ENCODE data around the gene OSER1. TPM values are rescaled to one million over a fixed set of nuclear protein-coding genes. Genes with fewer than 3 reads are reported as not detected.
"Not testable (repeated sequence)": the region's sequence is repeated elsewhere in the genome, so short reads cannot be mapped to it uniquely, and the experiment has no call there.

Gene OSER1
- total RNA-seq, 1 donor from 2014 or later: 28.2 TPM

GRCh38 chr20:44195605-44196004 lies 15.0 kb downstream of the OSER1 start:
- no peak for TF ChIP-seq CTCF (IDR thresholded peaks at IDR 0.05; ENCODE audit: unreplicated experiment)
- no peaks in the 10 kb centered on the region for H3K4me1 Mint-ChIP-seq (ENCODE audit: unreplicated experiment)
- H3K4me3 Mint-ChIP-seq (ENCODE audit: unreplicated experiment): no peak overlapping the region
- peaks cover 2% of the 10 kb centered on the region for H3K27me3 Mint-ChIP-seq (ENCODE audit: unreplicated experiment)
- H3K36me3 Mint-ChIP-seq (ENCODE audit: low read depth, unreplicated experiment): peaks cover 20% of the 10 kb centered on the region
- DNase-seq (ENCODE audit: low spot score): no peak
- H3K9me3 Mint-ChIP-seq (ENCODE audit: unreplicated experiment): no peaks in the 10 kb centered on the region
- no peak overlapping the region for H3K27ac Mint-ChIP-seq (ENCODE audit: unreplicated experiment)

- H3K27ac Mint-ChIP-seq (ENCODE audit: unreplicated experiment): no peak overlapping the region
- H3K4me1 Mint-ChIP-seq (ENCODE audit: unreplicated experiment): no peaks in the 10 kb centered on the region
- no peak for TF ChIP-seq CTCF (IDR thresholded peaks at IDR 0.05; ENCODE audit: unreplicated experiment)
- peaks cover 11% of the 10 kb centered on the region for H3K36me3 Mint-ChIP-seq (ENCODE audit: low read depth, unreplicated experiment)
- peaks cover 2% of the 10 kb centered on the region for H3K27me3 Mint-ChIP-seq (ENCODE audit: unreplicated experiment)
- no peak overlapping the region for H3K4me3 Mint-ChIP-seq (ENCODE audit: unreplicated experiment)
- DNase-seq (ENCODE audit: low spot score): no peak
- no peaks in the 10 kb centered on the region for H3K9me3 Mint-ChIP-seq (ENCODE audit: unreplicated experiment)
Measured at GRCh38 chr20:44193801-44194200, 16.8 kb downstream of the OSER1 start.

- H3K9me3 Mint-ChIP-seq (ENCODE audit: unreplicated experiment); DNase-seq (ENCODE audit: low spot score); H3K36me3 Mint-ChIP-seq (ENCODE audit: low read depth, unreplicated experiment); H3K27me3 Mint-ChIP-seq (ENCODE audit: unreplicated experiment); H3K4me1 Mint-ChIP-seq (ENCODE audit: unreplicated experiment); H3K4me3 Mint-ChIP-seq (ENCODE audit: unreplicated experiment): not testable (repeated sequence)
- peak overlapping the region; percentile 25 for H3K27ac Mint-ChIP-seq (ENCODE audit: unreplicated experiment)
Measured at GRCh38 chr20:44191640-44192039, 18.9 kb downstream of the OSER1 start.

- H3K9me3 Mint-ChIP-seq (ENCODE audit: unreplicated experiment); H3K27ac Mint-ChIP-seq (ENCODE audit: unreplicated experiment); H3K4me1 Mint-ChIP-seq (ENCODE audit: unreplicated experiment); H3K4me3 Mint-ChIP-seq (ENCODE audit: unreplicated experiment); H3K27me3 Mint-ChIP-seq (ENCODE audit: unreplicated experiment); H3K36me3 Mint-ChIP-seq (ENCODE audit: low read depth, unreplicated experiment): not testable (repeated sequence)
- peak; percentile 81 for TF ChIP-seq CTCF (IDR thresholded peaks at IDR 0.05; ENCODE audit: unreplicated experiment)
- peak; percentile 67 for DNase-seq (ENCODE audit: low spot score)
Measured at GRCh38 chr20:44190197-44190852, 20.2 kb downstream of the OSER1 start.

- Mint-ChIP-seq H3K4me3 (ENCODE audit: unreplicated experiment) (no peak overlapping the region), H3K27me3 (ENCODE audit: unreplicated experiment) (peaks cover 7% of the 10 kb centered on the region), H3K27ac (ENCODE audit: unreplicated experiment) (no peak overlapping the region), H3K4me1 (ENCODE audit: unreplicated experiment) (peaks cover 8% of the 10 kb centered on the region), H3K9me3 (ENCODE audit: unreplicated experiment) (no peaks in the 10 kb centered on the region), H3K36me3 (ENCODE audit: low read depth, unreplicated experiment) (no peaks in the 10 kb centered on the region)
- no peak for DNase-seq (ENCODE audit: low spot score)
- TF ChIP-seq CTCF (IDR thresholded peaks at IDR 0.05; ENCODE audit: unreplicated experiment): no peak
Measured at GRCh38 chr20:44188752-44189151, 21.8 kb downstream of the OSER1 start.
